Stimulated activated CD8-positive, alpha-beta memory T cell treated with anti-CD3 and anti-CD28 coated beads, Interleukin-15, amount 100 ng/mL, for 48 hours (primary cell): Measurements from ENCODE around the gene USP47.

Experiments
- DNase-seq, 2 donors: peaks; one replicate each; pipeline ENCODE4 v3.0.0-alpha.2; 2020; ENCODE audit warnings: low read depth in 2 of 2

USP47 gene

DNA sequence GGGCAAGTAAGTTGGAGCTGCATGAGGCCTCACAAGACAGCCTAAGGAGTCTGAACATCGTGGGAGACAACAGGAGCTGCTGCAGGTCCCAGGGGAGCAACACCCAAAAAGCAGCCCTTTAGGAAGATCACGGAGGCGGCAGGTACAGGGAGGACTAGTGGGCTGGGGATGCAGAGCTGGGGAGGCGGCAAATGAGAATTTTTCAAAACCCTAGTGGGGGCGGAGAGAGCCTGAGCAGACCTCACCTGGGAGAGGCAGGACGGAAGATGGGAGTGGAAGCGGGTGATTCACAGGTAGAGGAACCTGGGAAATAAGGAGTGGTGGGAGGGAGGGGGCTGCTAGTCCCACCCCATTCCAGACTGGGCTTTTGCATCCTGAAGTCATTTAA is 124.6 kb downstream of the USP47 start:
- no peak for DNase-seq

- DNase-seq: peak; percentile 55 to 62
These were observed 125.3 kb downstream of the USP47 start for GRCh38 chr11:11966826-11967668.

- DNase-seq: no peak
These were observed 126.1 kb downstream of the USP47 start for GRCh38 chr11:11967669-11968510.

DNA sequence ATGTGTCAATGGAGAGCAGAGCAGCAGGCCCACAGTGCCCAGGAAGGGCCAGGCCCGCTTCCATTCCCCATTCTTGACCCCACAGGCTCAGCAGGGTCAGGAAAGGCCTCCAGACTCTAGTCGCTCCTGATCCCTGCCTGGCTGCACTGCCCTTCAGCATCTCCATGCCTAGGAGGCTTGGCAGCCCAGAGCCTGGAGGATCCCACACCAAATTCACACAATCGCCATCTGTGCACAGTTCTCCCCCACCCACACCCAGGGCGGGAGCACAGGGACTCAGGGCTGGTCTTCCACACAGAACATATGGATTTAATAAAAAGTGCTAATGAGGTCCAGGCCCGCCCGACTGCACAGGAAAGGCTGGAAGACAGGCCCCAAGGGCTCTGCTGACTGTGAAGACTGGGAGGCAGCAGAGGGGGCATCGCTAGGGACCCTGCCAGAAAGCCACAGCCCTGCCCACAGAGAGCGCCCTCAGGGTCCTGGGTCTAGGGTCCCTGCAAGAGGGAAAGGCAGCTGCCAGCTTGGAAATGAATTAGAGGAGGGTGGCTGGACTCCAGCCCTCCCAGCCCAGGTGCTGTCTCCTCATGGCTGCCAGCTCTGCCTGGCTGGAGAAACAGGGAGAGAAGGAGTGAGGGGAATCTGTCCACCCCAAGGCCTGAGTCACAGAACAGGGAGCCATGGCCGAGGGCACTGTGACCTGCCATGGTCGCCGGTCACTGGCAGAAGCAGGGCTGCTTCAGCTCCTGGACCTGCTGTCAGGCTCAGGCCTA is 126.9 kb downstream of the USP47 start:
- no peak for DNase-seq

DNA sequence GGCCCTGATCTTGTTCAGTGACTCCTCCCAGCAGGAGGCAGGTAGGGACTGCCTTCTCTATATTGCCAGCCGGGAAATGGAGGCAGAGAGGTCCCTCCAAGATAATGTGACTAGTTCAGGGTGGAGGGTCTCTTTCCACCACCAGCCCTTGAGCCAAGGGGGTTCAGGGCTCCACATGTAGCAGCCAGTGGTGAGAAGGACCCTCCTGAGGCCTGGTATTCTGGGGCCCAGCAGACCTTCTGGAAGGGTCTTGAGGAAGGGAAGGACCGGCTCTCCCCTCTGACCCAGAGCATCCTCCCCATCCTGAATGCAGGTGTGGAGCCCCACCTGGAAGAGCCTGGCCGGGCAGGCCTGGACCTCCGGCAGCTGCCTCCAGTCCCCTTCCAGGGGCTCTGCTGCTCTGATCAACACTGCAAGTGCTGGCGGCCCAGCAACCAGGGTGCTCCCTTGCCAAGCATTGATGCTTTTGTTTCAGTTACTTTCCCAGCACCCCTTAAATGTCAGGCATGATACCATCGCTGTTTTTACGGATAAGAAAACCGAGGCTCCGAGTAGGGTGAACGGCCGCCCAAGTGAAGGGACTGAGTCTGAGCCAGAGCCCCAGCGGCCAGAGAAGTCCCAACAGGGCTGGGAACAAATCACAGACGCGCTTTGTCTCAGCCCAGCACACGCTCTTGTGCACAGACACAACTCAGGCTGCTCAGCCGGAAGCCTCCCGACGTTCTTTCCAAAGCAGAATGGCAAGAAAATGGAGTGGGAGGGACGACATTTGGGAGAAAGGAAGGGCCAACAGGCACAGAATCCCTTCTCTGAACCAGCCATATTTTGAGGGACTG is 127.8 kb downstream of the USP47 start:
- DNase-seq: no peak

DNA sequence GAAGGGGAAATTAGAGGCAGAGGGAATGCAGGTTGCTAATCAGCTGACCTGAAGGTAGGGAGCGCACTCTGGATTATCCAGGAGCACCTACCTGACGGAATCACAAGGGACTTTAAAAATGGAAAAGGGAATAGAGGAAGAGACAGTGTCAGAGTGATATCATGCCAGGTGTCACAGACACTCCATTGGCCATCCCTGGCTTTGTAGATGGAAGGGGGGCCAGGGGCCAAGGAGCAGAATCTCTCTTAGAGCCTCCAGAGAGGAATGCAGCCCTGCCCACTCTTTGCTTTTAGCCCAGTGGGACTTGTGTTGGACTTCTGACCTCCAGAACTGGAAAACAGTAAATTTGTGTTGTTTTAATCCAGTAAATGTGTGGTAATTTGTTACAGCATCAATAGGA is 128.8 kb downstream of the USP47 start:
- DNase-seq: no peak

DNA sequence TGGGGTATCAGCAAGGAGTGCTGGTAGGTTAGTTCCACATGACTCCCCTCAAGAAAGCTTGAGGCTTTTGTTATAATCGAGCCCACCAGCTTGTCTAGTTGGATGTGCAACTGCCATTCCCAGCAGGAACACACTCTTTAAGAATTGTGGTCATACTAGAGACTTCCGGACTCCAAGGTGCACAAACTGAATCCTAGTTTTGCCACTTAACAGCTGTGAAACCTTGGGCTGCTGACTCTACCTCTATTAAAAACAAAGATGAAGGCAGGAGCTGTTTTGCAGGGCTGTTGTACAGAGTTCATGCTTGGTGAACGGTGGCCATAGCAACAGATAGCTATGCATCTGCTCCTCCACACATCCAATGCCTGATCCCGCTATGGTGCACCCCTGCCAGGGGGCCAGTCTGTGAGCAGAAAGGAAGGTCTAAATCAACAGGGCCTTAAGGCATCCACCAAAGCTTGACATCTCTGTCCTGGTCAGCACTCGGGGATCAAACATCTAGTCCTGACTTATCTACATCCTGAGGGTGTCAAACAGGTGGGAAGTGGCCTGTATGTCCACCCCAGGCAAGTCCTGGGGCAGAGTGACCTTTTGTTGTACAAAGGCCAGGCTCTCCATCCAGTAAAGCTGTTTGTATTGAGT is 130.3 kb downstream of the USP47 start:
- DNase-seq: no peak

- DNase-seq: no peak
These were observed 131.1 kb downstream of the USP47 start for GRCh38 chr11:11972730-11973341.

GRCh38 chr11:11973361-11973800 is 131.6 kb downstream of the USP47 start:
- DNase-seq: no peak

DNA sequence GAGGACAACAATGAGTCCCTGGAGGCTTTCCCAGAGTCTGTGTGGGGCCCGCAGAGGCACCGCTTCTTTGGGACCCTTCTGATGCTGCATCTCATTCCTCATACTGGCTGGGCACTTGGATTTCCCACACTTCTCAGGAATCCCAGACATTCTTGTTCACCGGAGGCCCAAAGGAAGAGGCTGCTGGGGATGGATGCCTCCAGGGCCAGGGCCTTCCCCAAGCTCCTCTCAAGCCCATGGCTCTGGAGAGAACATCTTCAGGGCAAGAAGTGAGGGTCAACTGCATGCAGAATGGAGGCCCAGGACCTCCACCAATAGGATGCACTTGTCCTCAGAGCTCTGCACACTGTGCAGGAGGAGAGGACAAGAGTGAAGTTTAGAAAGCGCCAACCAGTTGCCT is 132.1 kb downstream of the USP47 start:
- DNase-seq: no peak

DNA sequence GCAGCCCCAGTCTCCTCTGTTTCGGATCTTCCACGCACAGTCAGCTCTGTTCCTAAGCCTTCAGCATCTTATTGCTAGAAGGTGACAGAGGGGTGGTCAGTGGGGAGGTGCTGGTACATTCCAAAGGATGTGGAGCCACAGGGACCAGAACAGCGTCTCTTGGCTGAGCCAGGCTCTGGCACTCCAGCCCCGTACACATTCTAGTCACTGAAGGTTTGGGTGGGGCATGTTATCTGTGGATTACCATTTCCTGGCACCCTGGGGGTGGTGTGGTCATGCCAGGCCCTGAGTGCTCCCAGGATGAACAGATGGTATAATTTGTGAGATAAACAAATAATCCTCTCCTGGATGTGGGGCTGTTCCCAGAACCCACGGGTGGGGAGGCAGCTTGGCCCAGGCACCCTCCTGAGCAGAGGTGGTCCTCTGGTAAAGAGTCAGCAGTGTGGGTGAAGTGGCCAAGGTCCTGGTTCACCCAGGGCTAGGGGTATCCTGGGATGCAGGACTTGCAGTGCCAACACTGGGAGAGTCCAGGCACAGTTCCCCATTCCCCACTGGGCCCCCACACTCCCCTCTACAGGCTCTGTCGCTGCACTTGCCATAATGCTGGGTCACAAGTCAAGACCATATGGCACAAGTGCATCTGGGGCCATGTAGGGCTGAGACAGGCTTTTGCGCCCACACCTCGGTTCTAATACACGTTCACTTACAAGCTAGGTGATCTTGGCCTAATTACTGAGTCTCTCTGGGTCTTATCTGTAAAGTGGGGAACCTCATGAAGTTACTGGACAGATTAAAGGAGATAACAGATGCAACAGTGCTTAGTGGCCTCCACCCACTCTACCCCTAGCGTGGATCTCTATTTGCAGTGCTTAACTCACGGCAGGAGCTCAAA is 133.7 kb downstream of the USP47 start:
- no peak for DNase-seq

DNA sequence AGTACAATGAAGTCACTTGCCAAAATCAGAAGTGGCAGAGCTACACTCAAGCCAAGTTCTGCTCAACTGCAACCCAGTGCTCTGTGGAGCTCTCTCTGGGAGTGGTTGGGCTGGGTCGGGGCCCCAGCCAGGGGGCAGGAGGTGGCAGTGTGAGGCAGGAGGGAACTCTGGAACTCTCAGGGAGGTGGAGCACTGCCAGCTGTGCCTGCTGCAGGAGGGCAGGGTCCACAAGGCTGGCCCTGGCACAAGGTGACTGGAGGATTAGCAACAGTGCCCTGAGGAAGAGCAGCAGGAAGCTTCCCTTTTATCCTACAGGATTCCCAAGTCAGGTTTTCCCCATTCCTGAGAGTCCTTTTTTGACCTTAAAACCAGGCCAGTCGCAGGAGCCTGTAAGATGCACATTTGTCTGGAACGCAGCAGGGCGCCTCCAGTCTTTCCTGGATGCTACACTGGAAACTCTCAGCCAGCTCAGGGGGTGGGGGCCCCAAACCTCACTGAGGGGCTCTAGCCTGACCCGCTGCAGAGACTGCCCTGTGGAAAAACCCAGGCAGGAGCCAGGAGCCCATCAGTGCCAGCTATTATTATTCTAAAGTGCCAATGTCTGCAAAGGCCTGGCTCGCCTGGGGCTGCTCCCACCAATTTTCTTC is 134.8 kb downstream of the USP47 start:
- DNase-seq: no peak

- no peak for DNase-seq
These were observed 135.6 kb downstream of the USP47 start for GRCh38 chr11:11977206-11977938.

DNA sequence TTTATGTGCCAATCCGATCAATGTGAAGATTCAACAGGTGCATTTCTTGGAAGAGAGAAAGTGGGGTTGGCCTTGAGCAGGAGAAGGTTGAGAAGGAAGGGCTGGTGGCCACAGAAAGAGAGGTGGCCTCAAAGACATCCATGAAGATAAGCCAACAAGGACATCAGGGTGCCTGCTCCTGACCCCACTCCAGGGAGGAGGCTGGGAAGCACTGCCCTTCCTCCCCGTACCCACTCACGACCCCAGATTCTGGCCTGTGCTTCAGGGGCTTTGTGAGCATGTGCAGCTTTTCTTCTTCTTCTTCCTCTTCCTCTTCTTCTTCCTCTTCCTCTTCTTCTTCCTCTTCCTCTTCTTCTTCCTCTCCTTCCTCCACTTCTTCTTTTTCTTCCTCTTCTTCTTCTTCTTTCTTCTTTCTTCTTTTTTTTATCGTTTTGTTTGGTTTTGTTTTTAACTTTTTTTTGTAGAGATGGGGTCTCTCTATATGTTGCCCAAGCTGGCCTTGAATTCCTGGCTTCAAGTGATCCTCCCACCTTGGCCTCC is 136.4 kb downstream of the USP47 start:
- DNase-seq: no peak

DNA sequence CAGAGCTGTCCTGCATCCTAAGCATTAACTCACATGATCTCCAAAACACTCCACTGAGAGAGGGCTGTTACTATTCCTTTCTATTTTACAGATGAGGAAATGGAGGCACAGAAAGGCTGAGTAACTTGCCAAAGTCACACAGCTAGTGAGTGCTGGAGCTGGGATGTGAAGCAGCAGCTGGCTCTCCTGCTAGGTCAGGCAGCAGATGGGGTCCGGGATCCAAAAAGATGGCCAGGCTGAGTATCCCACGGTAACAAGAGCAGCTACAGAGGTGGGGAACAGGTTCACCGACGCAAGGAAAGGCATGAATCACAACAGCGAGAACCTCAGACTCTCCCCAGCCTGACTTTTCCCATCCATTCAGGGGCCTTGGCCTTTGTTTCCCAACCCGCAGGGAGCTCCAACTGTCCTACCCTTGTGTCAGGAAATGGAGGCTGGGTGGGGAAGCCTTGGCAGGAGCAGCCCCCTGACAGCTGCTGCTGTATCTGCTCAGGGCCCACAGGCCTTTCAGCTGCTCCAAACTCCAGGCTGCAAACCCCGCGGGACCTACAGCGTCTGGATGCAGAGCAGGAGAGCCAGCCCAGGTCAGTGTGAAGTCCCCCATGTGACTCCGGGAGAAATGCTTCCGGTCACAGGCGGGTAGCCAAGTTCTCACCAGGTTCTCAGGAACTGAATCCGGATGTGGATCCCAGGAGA is 137.2 kb downstream of the USP47 start:
- no peak for DNase-seq

- DNase-seq: no peak
These were observed 137.8 kb downstream of the USP47 start for GRCh38 chr11:11979488-11980117.

- no peak for DNase-seq
These were observed 138.4 kb downstream of the USP47 start for GRCh38 chr11:11980200-11980599.
